Endothelial cell of umbilical vein (primary cell): ENCODE results near the gene EPHA8. TPM values are rescaled to one million over a fixed set of nuclear protein-coding genes. Genes with fewer than 3 reads are reported as not detected.

Source experiments
- BruUV-seq: library from RNA; stranded (reverse); fragments of 400-500 nt; replicated peaks from 2 replicates; lab custom pipeline; 2021; lab: Mats Ljungman, UMichigan
- CTCF ChIA-PET: fragments of 300-600, 350-600 bp; sonication (Branson Sonifier 250); formaldehyde crosslinking; loops from one replicate; lab custom pipeline; 2021; ENCODE audit warnings: antibody characterized with exemption, inconsistent platforms; lab: Charles Lee
- POLR2A ChIA-PET: fragments of 300-600, 350-600 bp; sonication (Branson Sonifier 250); formaldehyde crosslinking; loops from one replicate; lab custom pipeline; 2021; ENCODE audit warnings: antibody characterized with exemption, inconsistent platforms; lab: Charles Lee
- DNase-seq: peaks from one replicate; pipeline ENCODE4 v3.0.0-alpha.2; 2011; ENCODE audit warnings: low read depth, low spot score
- FAIRE-seq: peaks from 2 replicates; lab custom pipeline; 2011; peaks lifted over from hg19 to GRCh38; lab: Jason Lieb, UNC
- H2AFZ ChIP-seq: 2 replicates; pipeline ENCODE4 v1.6.0; 2012; ENCODE audit warnings: low read depth, low read length, control low read depth, inconsistent platforms
- H3K27ac ChIP-seq: 2 replicates; pipeline ENCODE4 v1.5.1; 2011; ENCODE audit warnings: low read depth, mild to moderate bottlenecking, control low read depth, low read length, moderate library complexity; ENCODE audit not compliant: insufficient read depth
- H3K27me3 ChIP-seq, 2 experiments: 2 replicates each; pipeline versions ENCODE4 v1.6.0 to v1.6.1; 2011; ENCODE audit warnings: low read length in 2 of 2, mixed read lengths in 1 of 2; ENCODE audit not compliant: control insufficient read depth in 2 of 2, insufficient read depth in 2 of 2
- H3K36me3 ChIP-seq, 2 experiments: 2 replicates in 1 of 2; 3 replicates in 1 of 2; pipeline ENCODE4 v1.5.1; 2011; ENCODE audit warnings: low read length in 2 of 2, mild to moderate bottlenecking in 1 of 2, moderate library complexity in 1 of 2; ENCODE audit not compliant: control insufficient read depth in 2 of 2, insufficient read depth in 2 of 2; ENCODE audit errors: extremely low read depth in 1 of 2
- H3K4me1 ChIP-seq: 3 replicates; pipeline ENCODE4 v1.5.1; 2011; ENCODE audit warnings: mild to moderate bottlenecking, low read length; ENCODE audit not compliant: control insufficient read depth, insufficient read depth; ENCODE audit errors: extremely low read depth
- H3K4me2 ChIP-seq: 2 replicates; pipeline ENCODE4 v1.6.1; 2011; ENCODE audit warnings: low read length, control low read depth, mixed read lengths; ENCODE audit not compliant: insufficient read depth
- H3K4me3 ChIP-seq, 3 experiments: fragments of 200-600 bp in 1 of 3; sonication (generic), shearing (Covaris generic) in 1 of 3; replicated peaks in 1 of 3; 2 replicates each; pipeline ENCODE4 v1.5.1; 2011 to 2016; ENCODE audit warnings: control low read depth in 3 of 3, low read length in 3 of 3, mild to moderate bottlenecking in 2 of 3, inconsistent platforms in 1 of 3, low read depth in 1 of 3, moderate library complexity in 1 of 3; ENCODE audit not compliant: insufficient read depth in 1 of 3
- H3K79me2 ChIP-seq: 2 replicates; pipeline ENCODE4 v1.6.0; 2012; ENCODE audit warnings: low read length, inconsistent platforms; ENCODE audit not compliant: control insufficient read depth, insufficient read depth
- H3K9ac ChIP-seq: replicated peaks from 2 replicates; pipeline ENCODE3; 2011; ENCODE audit warnings: low read length, control low read depth; ENCODE audit not compliant: insufficient read depth; ENCODE audit errors: extremely low read depth
- H3K9me1 ChIP-seq: replicated peaks from 3 replicates; pipeline ENCODE4 v1.6.0; 2011; ENCODE audit warnings: mild to moderate bottlenecking, low read length; ENCODE audit not compliant: control insufficient read depth, insufficient read depth; ENCODE audit errors: extremely low read depth
- H3K9me3 ChIP-seq: replicated peaks from 2 replicates; pipeline ENCODE4 v1.5.1; 2012; ENCODE audit warnings: low read length, inconsistent platforms; ENCODE audit not compliant: control insufficient read depth, insufficient read depth
- H4K20me1 ChIP-seq: replicated peaks from 2 replicates; pipeline ENCODE3; 2011; ENCODE audit warnings: mild to moderate bottlenecking, low read length; ENCODE audit not compliant: control insufficient read depth, insufficient read depth; ENCODE audit errors: extremely low read depth
- FOS ChIP-seq: IDR thresholded peaks from 2 replicates; pipeline ENCODE4 v1.6.1; 2011; ENCODE audit warnings: mild to moderate bottlenecking, low read length, moderate library complexity, borderline replicate concordance; ENCODE audit not compliant: insufficient read depth
- GATA2 ChIP-seq: IDR thresholded peaks from 2 replicates; pipeline ENCODE4 v1.7.0; 2011; ENCODE audit warnings: low read depth, mild to moderate bottlenecking, moderate library complexity, mixed read lengths, low read length; ENCODE audit not compliant: insufficient read length, insufficient read depth
- JUN ChIP-seq: IDR thresholded peaks from 2 replicates; pipeline ENCODE4 v1.6.1; 2011; ENCODE audit warnings: borderline replicate concordance, low read depth; ENCODE audit not compliant: insufficient read length, insufficient read depth
- MAX ChIP-seq: IDR thresholded peaks from 2 replicates; pipeline ENCODE4 v1.6.1; 2011; ENCODE audit not compliant: insufficient read depth, insufficient read length
- MYC ChIP-seq: IDR thresholded peaks from one replicate; pipeline ENCODE4 v1.6.1; 2011; ENCODE audit warnings: mild to moderate bottlenecking, low read depth, low read length
- POLR2A ChIP-seq: IDR thresholded peaks from 2 replicates; pipeline ENCODE4 v1.6.1; 2012; ENCODE audit warnings: low read depth, mild to moderate bottlenecking, control low read depth, low read length
- POLR2AphosphoS5 ChIP-seq: IDR thresholded peaks from 2 replicates; pipeline ENCODE4 v1.6.1; 2012; ENCODE audit warnings: low read depth, mild to moderate bottlenecking, control low read depth, low read length, moderate library complexity; ENCODE audit not compliant: insufficient read depth
- dilution Hi-C: fragments of 300-500 bp; cut with MboI; formaldehyde crosslinking; loops from one replicate; pipeline ENCODE4 v1.15.0; 2019; ENCODE audit warnings: low sequenced_read_pairs; ENCODE audit not compliant: extremely low pct_ligation_motif_present
- intact Hi-C: fragments of 100-400 bp; cut with micrococcal nuclease; formaldehyde crosslinking; loops from one replicate; pipeline ENCODE4 v1.10.0; 2022
- polyA plus RNA-seq, 4 experiments: library from polyadenylated mRNA; depleted of rRNA in 3 of 4; stranded (reverse) in 3 of 4; unstranded in 1 of 4; fragments of >200 nt; gene quantifications; 2 replicates each; pipeline versions ENCODE4 v1.2.1 to v1.2.3, GENCODE V29; 2011 to 2012; ENCODE audit warnings: missing spikeins in 1 of 4
- total RNA-seq: library from RNA; stranded (reverse); gene quantifications from 2 replicates; pipeline ENCODE4 v1.2.3, GENCODE V29; 2021
- TF ChIP-seq, protein P1 (sequence below), 2 donors: IDR thresholded peaks; 1 replicate in 1 of 2; 2 replicates in 1 of 2; pipeline ENCODE4 v1.5.1; 2011; ENCODE audit warnings: low read length in 2 of 2, mild to moderate bottlenecking in 2 of 2, moderate library complexity in 2 of 2, control low read depth in 1 of 2, inconsistent platforms in 1 of 2, low read depth in 1 of 2; ENCODE audit not compliant: insufficient read depth in 1 of 2; ENCODE audit errors: extremely low read depth in 1 of 2

EPHA8 gene
- total and polyA plus RNA-seq, 2 donors (not counting 3 experiments of a cell fraction or from before 2014, with no cell fraction given): not detected

- intact Hi-C loops (no loop called here), dilution Hi-C loops (no loop called here)
- no peaks in the 10 kb centered on the region for H3K9me1 ChIP-seq
- no peak overlapping the region for H3K27ac ChIP-seq
- H2AFZ ChIP-seq: no peak overlapping the region
- H3K9ac ChIP-seq: no peak overlapping the region
- DNase-seq (no peak), FAIRE-seq (no peak)
- H3K4me1 ChIP-seq: no peaks in the 10 kb centered on the region
- H3K27me3 ChIP-seq: no peaks in the 10 kb centered on the region
- H3K79me2 ChIP-seq: no peaks in the 10 kb centered on the region
- BruUV-seq: no TSS peak
- no peaks in the 10 kb centered on the region for H3K9me3 ChIP-seq
- ChIA-PET CTCF (interaction anchor here (0.6 to 2.5 kb wide), 6 partner anchors 10 to 284 kb away, joined by 3 to 12 read pairs (median 4); partner anchors contain the start of gene C1QA), POLR2A (no interaction called here)
- TF ChIP-seq FOS: no peak
- no peak overlapping the region for H3K4me2 ChIP-seq
- no peaks in the 10 kb centered on the region for H3K36me3 ChIP-seq
- no peak overlapping the region for H3K4me3 ChIP-seq
- H4K20me1 ChIP-seq: no peaks in the 10 kb centered on the region
These were observed 82.6 kb downstream of the EPHA8 start for GRCh38 chr1:22645931-22646330.

- no TSS peak for BruUV-seq
These were observed 83.1 kb downstream of the EPHA8 start for GRCh38 chr1:22646384-22646783.

More at GRCh38 chr1:22646384-22646783, 83.1 kb downstream of the EPHA8 start:
- H3K9ac ChIP-seq: no peak overlapping the region
- no peak overlapping the region for H3K27ac ChIP-seq
- H3K9me1 ChIP-seq: no peaks in the 10 kb centered on the region
- TF ChIP-seq GATA2 (no peak), MYC (no peak), FOS (no peak), JUN (no peak), POLR2AphosphoS5 (no peak), MAX (no peak), POLR2A (no peak)
- TF ChIP-seq, protein P1, sequence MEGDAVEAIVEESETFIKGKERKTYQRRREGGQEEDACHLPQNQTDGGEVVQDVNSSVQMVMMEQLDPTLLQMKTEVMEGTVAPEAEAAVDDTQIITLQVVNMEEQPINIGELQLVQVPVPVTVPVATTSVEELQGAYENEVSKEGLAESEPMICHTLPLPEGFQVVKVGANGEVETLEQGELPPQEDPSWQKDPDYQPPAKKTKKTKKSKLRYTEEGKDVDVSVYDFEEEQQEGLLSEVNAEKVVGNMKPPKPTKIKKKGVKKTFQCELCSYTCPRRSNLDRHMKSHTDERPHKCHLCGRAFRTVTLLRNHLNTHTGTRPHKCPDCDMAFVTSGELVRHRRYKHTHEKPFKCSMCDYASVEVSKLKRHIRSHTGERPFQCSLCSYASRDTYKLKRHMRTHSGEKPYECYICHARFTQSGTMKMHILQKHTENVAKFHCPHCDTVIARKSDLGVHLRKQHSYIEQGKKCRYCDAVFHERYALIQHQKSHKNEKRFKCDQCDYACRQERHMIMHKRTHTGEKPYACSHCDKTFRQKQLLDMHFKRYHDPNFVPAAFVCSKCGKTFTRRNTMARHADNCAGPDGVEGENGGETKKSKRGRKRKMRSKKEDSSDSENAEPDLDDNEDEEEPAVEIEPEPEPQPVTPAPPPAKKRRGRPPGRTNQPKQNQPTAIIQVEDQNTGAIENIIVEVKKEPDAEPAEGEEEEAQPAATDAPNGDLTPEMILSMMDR (IDR thresholded peaks at IDR 0.05; ENCODE audit: extremely low read depth in 1 of 2, insufficient read depth in 1 of 2, low read depth in 1 of 2, low read length in 2 of 2): no peak
- H3K4me2 ChIP-seq: no peak overlapping the region
- H3K9me3 ChIP-seq: no peaks in the 10 kb centered on the region
- no peak for FAIRE-seq
- H3K79me2 ChIP-seq: no peaks in the 10 kb centered on the region
- H4K20me1 ChIP-seq: no peaks in the 10 kb centered on the region
- intact Hi-C loops: no loop called here
- H3K27me3 ChIP-seq: no peaks in the 10 kb centered on the region
- H3K4me3 ChIP-seq: no peak overlapping the region
- dilution Hi-C loops: no loop called here
- no peak overlapping the region for H2AFZ ChIP-seq
- ChIA-PET POLR2A (no interaction called here), CTCF (interaction anchor here (0.6 to 2.5 kb wide), 5 partner anchors 11 to 284 kb away, joined by 3 to 12 read pairs (median 5); partner anchors contain the start of gene C1QA)
- no peaks in the 10 kb centered on the region for H3K36me3 ChIP-seq
- H3K4me1 ChIP-seq: no peaks in the 10 kb centered on the region
- no peak for DNase-seq
